IMR-90 (cell line): ENCODE measurements around the gene PDZRN3. TPM values are rescaled to one million over a fixed set of nuclear protein-coding genes. Genes with fewer than 3 reads are reported as not detected.

Source experiments
- ATAC-seq: fragments of 200-7000 bp; cut with Tn5 transposase; 2 replicates; pipeline ENCODE4 v1.9.1; 2020; ENCODE audit warnings: low read depth, mild to moderate bottlenecking, moderate library complexity
- BruUV-seq: library from RNA; stranded (reverse); fragments of 400-500 nt; replicated peaks from 2 replicates; lab custom pipeline; 2021; lab: Mats Ljungman, UMichigan
- CTCF ChIA-PET: fragments of 300-600 bp; formaldehyde crosslinking; extraction: SDS; loops from one replicate; lab custom pipeline; 2021; ENCODE audit warnings: antibody characterized with exemption; lab: Yijun Ruan, JAX
- POLR2A ChIA-PET: fragments of 300-600 bp; sonication (Branson Sonifier 250); formaldehyde crosslinking; loops from one replicate; lab custom pipeline; 2022; ENCODE audit warnings: antibody characterized with exemption; ENCODE audit not compliant: unreplicated experiment; lab: Charles Lee
- DNase-seq: peaks from one replicate; pipeline ENCODE4 v3.0.0; 2013
- H2AFZ ChIP-seq: replicated peaks from 2 replicates; pipeline ENCODE3; 2013; ENCODE audit warnings: low read length, mild to moderate bottlenecking; ENCODE audit not compliant: poor library complexity
- H2AK5ac ChIP-seq: 2 replicates; pipeline ENCODE4 v1.6.1; 2013; ENCODE audit warnings: low read depth, low read length, inconsistent platforms
- H2AK9ac ChIP-seq: replicated peaks from 2 replicates; pipeline ENCODE3; 2013; ENCODE audit warnings: mild to moderate bottlenecking, low read depth, low read length, moderate library complexity; ENCODE audit not compliant: poor library complexity
- H2BK120ac ChIP-seq: 2 replicates; pipeline ENCODE4 v1.6.1; 2013; ENCODE audit warnings: low read depth, low read length, inconsistent platforms
- H2BK15ac ChIP-seq: 3 replicates; pipeline ENCODE4 v1.6.1; 2013; ENCODE audit warnings: low read depth, low read length, inconsistent platforms
- H2BK20ac ChIP-seq: 2 replicates; pipeline ENCODE4 v1.6.1; 2013; ENCODE audit warnings: low read depth, mild to moderate bottlenecking, inconsistent platforms, low read length, moderate library complexity
- H2BK5ac ChIP-seq: 2 replicates; pipeline ENCODE4 v1.6.1; 2013; ENCODE audit warnings: mild to moderate bottlenecking, low read depth, low read length, inconsistent platforms; ENCODE audit not compliant: poor library complexity, severe bottlenecking
- H3K14ac ChIP-seq: replicated peaks from 2 replicates; pipeline ENCODE4 v1.6.1; 2013; ENCODE audit warnings: low read depth, low read length, inconsistent platforms
- H3K18ac ChIP-seq: 2 replicates; pipeline ENCODE4 v1.6.1; 2013; ENCODE audit warnings: low read depth, low read length, control low read depth
- H3K23ac ChIP-seq: 2 replicates; pipeline ENCODE4 v1.6.1; 2013; ENCODE audit warnings: low read depth, low read length, inconsistent platforms
- H3K27ac ChIP-seq: 2 replicates; pipeline ENCODE4 v1.5.1; 2013; ENCODE audit warnings: mild to moderate bottlenecking, control low read depth, low read length; ENCODE audit not compliant: insufficient read depth
- H3K27me3 ChIP-seq: 2 replicates; pipeline ENCODE4 v1.6.1; 2013; ENCODE audit warnings: low read length; ENCODE audit not compliant: control insufficient read depth, insufficient read depth
- H3K36me3 ChIP-seq: 2 replicates; pipeline ENCODE4 v1.6.1; 2013; ENCODE audit warnings: low read length, mixed read lengths; ENCODE audit not compliant: control insufficient read depth, insufficient read depth
- H3K4ac ChIP-seq: 2 replicates; pipeline ENCODE4 v1.6.1; 2013; ENCODE audit warnings: low read depth, low read length, inconsistent platforms
- H3K4me1 ChIP-seq: 2 replicates; pipeline ENCODE4 v1.6.1; 2013; ENCODE audit warnings: low read length, mixed read lengths; ENCODE audit not compliant: control insufficient read depth, insufficient read depth
- H3K4me2 ChIP-seq: 2 replicates; pipeline ENCODE4 v1.6.1; 2013; ENCODE audit warnings: low read depth, mild to moderate bottlenecking, control low read depth, low read length, moderate library complexity
- H3K4me3 ChIP-seq: 2 replicates; pipeline ENCODE4 v1.5.1; 2013; ENCODE audit warnings: low read depth, mild to moderate bottlenecking, control low read depth, low read length, moderate library complexity; ENCODE audit not compliant: insufficient read depth
- H3K56ac ChIP-seq: 2 replicates; pipeline ENCODE4 v1.6.1; 2013; ENCODE audit warnings: low read length, inconsistent platforms; ENCODE audit not compliant: insufficient read depth; ENCODE audit errors: extremely low read depth
- H3K79me1 ChIP-seq, 2 experiments: 2 replicates each; pipeline ENCODE4 v1.6.1; 2013; ENCODE audit warnings: low read length in 2 of 2, inconsistent platforms in 1 of 2, low read depth in 1 of 2
- H3K9ac ChIP-seq: 2 replicates; pipeline ENCODE4 v1.6.1; 2013; ENCODE audit warnings: low read depth, low read length, control low read depth
- H3K9me1 ChIP-seq: 2 replicates; pipeline ENCODE4 v1.6.1; 2013; ENCODE audit warnings: low read length, inconsistent platforms; ENCODE audit not compliant: insufficient read depth
- H3K9me3 ChIP-seq: 2 replicates; pipeline ENCODE4 v1.6.1; 2013; ENCODE audit warnings: low read length; ENCODE audit not compliant: control insufficient read depth, insufficient read depth
- H4K20me1 ChIP-seq: 2 replicates; pipeline ENCODE4 v1.6.1; 2013; ENCODE audit warnings: low read length, inconsistent platforms; ENCODE audit not compliant: insufficient read depth
- H4K5ac ChIP-seq: 2 replicates; pipeline ENCODE4 v1.6.1; 2013; ENCODE audit warnings: mild to moderate bottlenecking, low read depth, low read length, control low read depth
- H4K8ac ChIP-seq, 2 experiments: 2 replicates each; pipeline ENCODE4 v1.6.1; 2013; ENCODE audit warnings: low read depth in 2 of 2, low read length in 2 of 2, control low read depth in 1 of 2, inconsistent platforms in 1 of 2
- H4K91ac ChIP-seq: 2 replicates; pipeline ENCODE4 v1.6.1; 2013; ENCODE audit warnings: low read depth, low read length, inconsistent platforms; ENCODE audit not compliant: insufficient read depth
- CHD1 ChIP-seq: IDR thresholded peaks from 2 replicates; pipeline ENCODE4 v1.6.1; 2012; ENCODE audit warnings: low read depth, low read length, improper control_type of control experiment
- CTCF ChIP-seq: conservative IDR thresholded peaks from 2 replicates; pipeline ENCODE4 v1.5.1; 2012; ENCODE audit warnings: mild to moderate bottlenecking, low read depth, low read length, improper control_type of control experiment
- MAZ ChIP-seq: IDR thresholded peaks from 2 replicates; pipeline ENCODE4 v1.6.1; 2012; ENCODE audit warnings: low read depth, mild to moderate bottlenecking, low read length, improper control_type of control experiment, moderate library complexity, borderline replicate concordance
- POLR2A ChIP-seq: IDR thresholded peaks from 2 replicates; pipeline ENCODE4 v1.6.1; 2012; ENCODE audit warnings: mild to moderate bottlenecking, low read depth, low read length
- WGBS, 2 experiments: methylation state at CpG; one replicate each; pipeline versions ENCODE4 v1.1.5 to v1.1.7; 2013; ENCODE audit warnings: missing lambda C conversion rate in 2 of 2; ENCODE audit not compliant: insufficient read length in 1 of 2; ENCODE audit errors: extremely low coverage in 2 of 2; 5-methylcytosine and 5-hydroxymethylcytosine counted together
- dilution Hi-C: fragments of 300-500 bp; cut with HindIII; formaldehyde crosslinking; loops from one replicate; pipeline ENCODE4 v1.14.3; 2018; ENCODE audit warnings: low sequenced_read_pairs; ENCODE audit not compliant: unreplicated experiment
- in situ Hi-C: fragments of 300-500 bp; cut with MboI; formaldehyde crosslinking; loops from 3 replicates; pipeline ENCODE4 v1.14.3; 2019; ENCODE audit warnings: low sequenced_read_pairs, inconsistent platforms, mixed read lengths
- intact Hi-C: fragments of 100-400 bp; cut with micrococcal nuclease; formaldehyde crosslinking; loops from 2 replicates; pipeline ENCODE4 v1.10.0; 2022
- polyA plus RNA-seq, 3 experiments: library from polyadenylated mRNA; depleted of rRNA; stranded (reverse); fragments of >200 nt; gene quantifications; 2 replicates each; pipeline ENCODE4 v1.2.3, GENCODE V29; 2012; ENCODE audit warnings: low replicate concordance in 1 of 3
- total RNA-seq: library from RNA; depleted of rRNA; stranded (reverse); fragments of >200 nt; gene quantifications from 2 replicates; pipeline ENCODE4 v1.2.3, GENCODE V29; 2012

The PDZRN3 gene
- total and polyA plus RNA-seq, 2 of the 4 experiments (the other 2 are of a cell fraction) = 9.4 to 17.0 TPM

DNA sequence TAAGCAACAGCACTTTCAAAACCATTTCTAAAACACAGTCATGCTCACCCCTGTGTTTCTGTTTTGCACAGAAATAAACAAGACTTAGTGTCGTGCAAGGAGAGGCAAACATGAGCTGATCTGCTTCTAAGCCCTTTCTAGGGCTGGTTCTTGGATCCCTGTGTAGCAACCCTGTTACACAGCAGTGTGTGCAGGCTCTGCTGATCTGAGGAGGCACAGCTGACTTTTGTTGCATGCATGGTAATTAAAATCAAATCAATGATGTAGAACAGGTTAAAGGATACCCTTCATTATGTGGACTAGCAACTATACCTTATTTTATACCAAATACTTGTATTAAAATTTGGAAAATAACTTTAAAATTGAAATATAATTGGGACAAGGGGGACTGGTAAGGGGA is 234.8 kb downstream of the PDZRN3 start:
- no peak overlapping the region for H4K8ac ChIP-seq
- no peak overlapping the region for H4K91ac ChIP-seq
- H2AK9ac ChIP-seq = no peak overlapping the region
- no peak overlapping the region for H4K5ac ChIP-seq
- dilution Hi-C loops (no loop called here), in situ Hi-C loops (no loop called here), intact Hi-C loops (no loop called here)
- CTCF ChIA-PET = no interaction called here
- BruUV-seq = no TSS peak
- no peak overlapping the region for H3K23ac ChIP-seq
- ATAC-seq (no peak), DNase-seq (no peak)
- H3K9me1 ChIP-seq = no peaks in the 10 kb centered on the region; the same call in 1 of the 2 replicates
- H3K4ac ChIP-seq = no peak overlapping the region
- no peak overlapping the region for H2BK120ac ChIP-seq
- no peak overlapping the region for H3K4me3 ChIP-seq
- POLR2A ChIA-PET = no interaction called here
- H3K79me1 ChIP-seq = no peaks in the 10 kb centered on the region
- no peaks in the 10 kb centered on the region for H3K4me1 ChIP-seq
- H3K18ac ChIP-seq = no peak overlapping the region
- H3K9me3 ChIP-seq = no peaks in the 10 kb centered on the region
- H3K9ac ChIP-seq = no peak overlapping the region
- H3K14ac ChIP-seq = no peak overlapping the region
- H3K27me3 ChIP-seq = no peaks in the 10 kb centered on the region
- no peak overlapping the region for H2AFZ ChIP-seq
- H2BK15ac ChIP-seq = no peak overlapping the region
- TF ChIP-seq CHD1 = no peak
- TF ChIP-seq CTCF = no peak
- no peak for TF ChIP-seq MAZ
- TF ChIP-seq POLR2A = no peak
- H2AK5ac ChIP-seq = no peak overlapping the region
- no peak overlapping the region for H3K56ac ChIP-seq
- WGBS, 2 experiments = 33% methylated on average over 1 of the region's 1 CpG; no CpG with 5 or more reads in 1 of the 2 experiments
- no peaks in the 10 kb centered on the region for H4K20me1 ChIP-seq
- peaks cover 44% of the 10 kb centered on the region for H3K36me3 ChIP-seq
- H3K27ac ChIP-seq = no peak overlapping the region
- no peak overlapping the region for H2BK20ac ChIP-seq
- H3K4me2 ChIP-seq = no peak overlapping the region
- H2BK5ac ChIP-seq = no peak overlapping the region
